H1 (cell line): ENCODE measurements around the gene GTF2IRD1. TPM values are rescaled to one million over a fixed set of nuclear protein-coding genes. Genes with fewer than 3 reads are reported as not detected.

ENCODE experiments used
- CTCF ChIA-PET: fragments of 300-600 bp; sonication (Branson Sonifier 250); formaldehyde crosslinking; loops from one replicate; lab custom pipeline; 2021; ENCODE audit not compliant: partially characterized antibody; lab: Charles Lee
- POLR2A ChIA-PET: fragments of 300-600 bp; sonication (Branson Sonifier 250); formaldehyde crosslinking; loops from one replicate; lab custom pipeline; 2021; ENCODE audit warnings: inconsistent platforms; ENCODE audit not compliant: partially characterized antibody; lab: Charles Lee
- DNase-seq, 2 experiments: peaks; one replicate each; pipeline versions ENCODE4 v3.0.0 to v3.0.0-alpha.2; 2010 to 2022; ENCODE audit warnings: low spot score in 2 of 2, low read depth in 1 of 2, mixed read lengths in 1 of 2
- FAIRE-seq: peaks from 2 replicates; lab custom pipeline; 2011; peaks lifted over from hg19 to GRCh38; lab: Jason Lieb, UNC
- H2AFZ ChIP-seq: 2 replicates; pipeline ENCODE4 v1.8.1; 2012; ENCODE audit warnings: low read length, inconsistent platforms
- H2AK5ac ChIP-seq: 2 replicates; pipeline ENCODE4 v1.6.1; 2013; ENCODE audit warnings: low read depth, low read length
- H2BK120ac ChIP-seq: replicated peaks from 2 replicates; pipeline ENCODE3; 2013; ENCODE audit warnings: low read depth, low read length, inconsistent platforms
- H2BK12ac ChIP-seq: 2 replicates; pipeline ENCODE4 v1.6.1; 2013; ENCODE audit warnings: low read depth, low read length
- H2BK15ac ChIP-seq: 2 replicates; pipeline ENCODE4 v1.6.1; 2013; ENCODE audit warnings: low read length
- H2BK20ac ChIP-seq: 2 replicates; pipeline ENCODE4 v1.6.1; 2013; ENCODE audit warnings: low read length
- H2BK5ac ChIP-seq: 2 replicates; pipeline ENCODE4 v1.6.1; 2013; ENCODE audit warnings: low read depth, low read length
- H3K14ac ChIP-seq: 2 replicates; pipeline ENCODE4 v1.6.1; 2013; ENCODE audit warnings: inconsistent platforms; ENCODE audit not compliant: insufficient read length
- H3K18ac ChIP-seq: 2 replicates; pipeline ENCODE4 v1.6.1; 2013; ENCODE audit warnings: low read length; ENCODE audit errors: extremely low read depth
- H3K23ac ChIP-seq: 2 replicates; pipeline ENCODE4 v1.6.1; 2013; ENCODE audit warnings: inconsistent platforms; ENCODE audit not compliant: insufficient read length
- H3K23me2 ChIP-seq: 2 replicates; pipeline ENCODE4 v1.6.1; 2013; ENCODE audit warnings: low read depth, low read length
- H3K27ac ChIP-seq: 2 replicates; pipeline ENCODE4 v1.6.1; 2011; ENCODE audit warnings: low read depth, low read length, inconsistent platforms
- H3K27me3 ChIP-seq, 4 experiments: replicated peaks in 1 of 4; 1 replicate in 1 of 4; 2 replicates in 3 of 4; pipeline versions ENCODE4 v1.6.1 to v1.8.1; 2011 to 2013; ENCODE audit warnings: low read length in 3 of 4, mild to moderate bottlenecking in 3 of 4, inconsistent platforms in 2 of 4, mixed read lengths in 2 of 4, moderate library complexity in 1 of 4; ENCODE audit not compliant: control insufficient read depth in 3 of 4, insufficient read depth in 3 of 4; ENCODE audit errors: extremely low read depth in 1 of 4
- H3K36me3 ChIP-seq, 4 experiments: 2 replicates each; pipeline versions ENCODE4 v1.6.1 to v1.8.1; 2011 to 2013; ENCODE audit warnings: mild to moderate bottlenecking in 4 of 4, low read length in 3 of 4, moderate library complexity in 2 of 4, control low read depth in 1 of 4, inconsistent platforms in 1 of 4; ENCODE audit not compliant: insufficient read depth in 4 of 4, control insufficient read depth in 2 of 4
- H3K4ac ChIP-seq: replicated peaks from 2 replicates; pipeline ENCODE3; 2013; ENCODE audit warnings: low read length, low read depth, mixed read lengths, inconsistent platforms; ENCODE audit not compliant: insufficient read length
- H3K4me1 ChIP-seq, 4 experiments: replicated peaks in 1 of 4; 1 replicate in 1 of 4; 2 replicates in 3 of 4; pipeline versions ENCODE4 v1.6.1 to v1.8.1; 2011 to 2013; ENCODE audit warnings: low read length in 3 of 4, inconsistent platforms in 2 of 4, mixed read lengths in 1 of 4; ENCODE audit not compliant: insufficient read depth in 4 of 4, control insufficient read depth in 3 of 4
- H3K4me2 ChIP-seq, 2 experiments: 2 replicates each; pipeline versions ENCODE4 v1.6.1 to v1.8.1; 2011 to 2013; ENCODE audit warnings: low read depth in 2 of 2, low read length in 2 of 2, control low read depth in 1 of 2, inconsistent platforms in 1 of 2, mild to moderate bottlenecking in 1 of 2; ENCODE audit not compliant: insufficient read depth in 1 of 2
- H3K4me3 ChIP-seq, 4 experiments: fragments of 200-600, 300-600 bp in 1 of 4; sonication (generic), shearing (Covaris generic), sonication (Bioruptor Twin) in 1 of 4; 2 replicates each; pipeline versions ENCODE4 v1.5.1 to v1.8.1; 2011 to 2016; ENCODE audit warnings: low read length in 4 of 4, low read depth in 3 of 4, control low read depth in 2 of 4, inconsistent platforms in 2 of 4, mild to moderate bottlenecking in 2 of 4, mixed read lengths in 1 of 4, moderate library complexity in 1 of 4; ENCODE audit not compliant: insufficient read depth in 2 of 4; ENCODE audit errors: extremely low read depth in 1 of 4
- H3K56ac ChIP-seq: replicated peaks from 2 replicates; pipeline ENCODE3; 2013; ENCODE audit warnings: low read depth, mild to moderate bottlenecking, mixed read lengths, low read length, inconsistent platforms; ENCODE audit not compliant: insufficient read length
- H3K79me1 ChIP-seq: 2 replicates; pipeline ENCODE4 v1.6.1; 2013; ENCODE audit warnings: low read depth, low read length, control low read depth
- H3K79me2 ChIP-seq, 2 experiments: 2 replicates each; pipeline versions ENCODE4 v1.6.1 to v1.8.1; 2012 to 2013; ENCODE audit warnings: low read length in 2 of 2, mild to moderate bottlenecking in 2 of 2, inconsistent platforms in 1 of 2; ENCODE audit not compliant: insufficient read depth in 2 of 2, control insufficient read depth in 1 of 2
- H3K9ac ChIP-seq, 4 experiments: replicated peaks in 1 of 4; 1 replicate in 1 of 4; 2 replicates in 3 of 4; pipeline versions ENCODE4 v1.6.1 to v1.8.1; 2011 to 2013; ENCODE audit warnings: low read depth in 3 of 4, low read length in 3 of 4, control low read depth in 2 of 4, mild to moderate bottlenecking in 2 of 4, moderate library complexity in 2 of 4, inconsistent platforms in 1 of 4; ENCODE audit errors: extremely low read depth in 1 of 4
- H3K9me3 ChIP-seq, 2 experiments: 2 replicates each; pipeline versions ENCODE4 v1.6.1 to v1.8.1; 2012 to 2013; ENCODE audit warnings: mild to moderate bottlenecking in 2 of 2, moderate library complexity in 2 of 2, control low read depth in 1 of 2, inconsistent platforms in 1 of 2, low read depth in 1 of 2, low read length in 1 of 2, mixed read lengths in 1 of 2; ENCODE audit not compliant: insufficient read depth in 2 of 2
- H4K20me1 ChIP-seq, 2 experiments: replicated peaks in 1 of 2; 2 replicates each; pipeline versions ENCODE3 to v1.8.1; 2011 to 2013; ENCODE audit warnings: inconsistent platforms in 2 of 2, low read length in 2 of 2, mild to moderate bottlenecking in 1 of 2; ENCODE audit not compliant: insufficient read depth in 2 of 2, control insufficient read depth in 1 of 2
- H4K5ac ChIP-seq: 2 replicates; pipeline ENCODE4 v1.6.1; 2013; ENCODE audit warnings: low read length, low read depth, mixed read lengths, inconsistent platforms; ENCODE audit not compliant: insufficient read length
- H4K8ac ChIP-seq: 2 replicates; pipeline ENCODE4 v1.8.0; 2013; ENCODE audit warnings: mild to moderate bottlenecking, moderate library complexity, low read length, inconsistent platforms; ENCODE audit not compliant: insufficient read depth; ENCODE audit errors: extremely low read depth
- H4K91ac ChIP-seq: replicated peaks from 2 replicates; pipeline ENCODE3; 2013; ENCODE audit warnings: low read length, mixed read lengths, inconsistent platforms; ENCODE audit not compliant: insufficient read length
- BCL11A ChIP-seq, 2 experiments: IDR thresholded peaks; one replicate each; pipeline ENCODE4 v1.6.1; 2011; ENCODE audit warnings: low read depth in 2 of 2, low read length in 2 of 2, mild to moderate bottlenecking in 2 of 2
- CBX8 ChIP-seq: fragments of 300-800, 300-1000 bp; sonication (generic); IDR thresholded peaks from 2 replicates; pipeline ENCODE4 v1.7.1; 2016; ENCODE audit warnings: low read depth, low read length, borderline replicate concordance
- CTCF ChIP-seq, 3 experiments: IDR thresholded peaks; 1 replicate in 2 of 3; 2 replicates in 1 of 3; pipeline versions ENCODE4 v1.5.1 to v1.6.1; 2011; ENCODE audit warnings: low read length in 3 of 3, mild to moderate bottlenecking in 3 of 3, inconsistent platforms in 2 of 3, low read depth in 1 of 3, moderate library complexity in 1 of 3; ENCODE audit not compliant: insufficient read depth in 1 of 3; ENCODE audit errors: control extremely low read depth in 1 of 3
- JUN ChIP-seq: IDR thresholded peaks from 2 replicates; pipeline ENCODE4 v1.6.1; 2011; ENCODE audit warnings: low read depth, mild to moderate bottlenecking, improper control_type of control experiment, low read length
- MAX ChIP-seq: IDR thresholded peaks from 2 replicates; pipeline ENCODE4 v1.6.1; 2012; ENCODE audit warnings: inconsistent platforms
- SAP30 ChIP-seq: fragments of 300-600 bp; sonication (generic); IDR thresholded peaks from 2 replicates; pipeline ENCODE4 v1.7.1; 2012; ENCODE audit warnings: low read length, moderate library complexity, mild to moderate bottlenecking, inconsistent platforms; ENCODE audit not compliant: insufficient read depth, insufficient replicate concordance
- SP4 ChIP-seq: IDR thresholded peaks from 2 replicates; pipeline ENCODE4 v1.6.1; 2012; ENCODE audit warnings: low read length, inconsistent platforms
- SUZ12 ChIP-seq: fragments of 200-600 bp; sonication (generic); IDR thresholded peaks from 2 replicates; pipeline ENCODE4 v1.6.1; 2012; ENCODE audit warnings: mild to moderate bottlenecking, inconsistent platforms, low read length, moderate library complexity, mixed read lengths
- TAF1 ChIP-seq: IDR thresholded peaks from 2 replicates; pipeline ENCODE4 v1.6.1; 2011; ENCODE audit warnings: mild to moderate bottlenecking, low read depth, low read length
- TCF12 ChIP-seq: IDR thresholded peaks from 2 replicates; pipeline ENCODE4 v1.6.1; 2011; ENCODE audit warnings: low read depth, mild to moderate bottlenecking, low read length
- YY1 ChIP-seq: IDR thresholded peaks from 2 replicates; pipeline ENCODE4 v1.6.1; 2011; ENCODE audit warnings: low read depth, mild to moderate bottlenecking, low read length
- ZNF274 ChIP-seq: IDR thresholded peaks from 2 replicates; pipeline ENCODE4 v1.7.0; 2012; ENCODE audit warnings: low read length, borderline replicate concordance; ENCODE audit errors: extremely low read depth
- WGBS, 2 experiments: shearing (Covaris generic) in 1 of 2; methylation state at CpG; one replicate each; pipeline versions ENCODE4 v1.1.6 to v1.1.7; 2013 to 2015; ENCODE audit warnings: low lambda C conversion rate in 2 of 2, mixed read lengths in 2 of 2, inconsistent platforms in 1 of 2, low coverage in 1 of 2, missing lambda C conversion rate in 1 of 2; ENCODE audit not compliant: insufficient replicate concordance in 2 of 2, insufficient coverage in 1 of 2, insufficient read length in 1 of 2; ENCODE audit errors: extremely low coverage in 1 of 2, missing lambda C conversion rate in 1 of 2; 5-methylcytosine and 5-hydroxymethylcytosine counted together
- polyA plus RNA-seq, 7 experiments: library from polyadenylated mRNA; depleted of rRNA in 3 of 7; stranded (reverse) in 5 of 7; unstranded in 2 of 7; fragments of >200 nt in 5 of 7; fragments of 200-250 nt in 2 of 7; gene quantifications; 1 replicate in 5 of 7; 2 replicates in 1 of 7; 4 replicates in 1 of 7; pipeline versions ENCODE4 v1.2.1 to v1.2.3, GENCODE V29; 2011 to 2013; ENCODE audit warnings: missing spikeins in 2 of 7, mixed read lengths in 2 of 7
- total RNA-seq: library from RNA; stranded (reverse); fragmentation: NEBNext Ultra II Directional; extraction: Animal tissue kit (Norgen Biotek cat#: 25700); gene quantifications from 2 replicates; pipeline ENCODE4 v1.2.1, GENCODE V29; 2021

The GTF2IRD1 gene
- total and polyA plus RNA-seq, 2 of the 8 experiments (the other 6 are each of a cell fraction or from before 2014, with no cell fraction given), result 27.4 to 45.4 TPM

GRCh38 chr7:74496272-74496671 is 42.6 kb downstream of the GTF2IRD1 start:
- Histone ChIP-seq H4K8ac (no peak overlapping the region), H3K9ac (no peak overlapping the region), H2BK20ac (no peak overlapping the region), H3K4me2 (no peak overlapping the region), H2BK12ac (peak overlapping the region; percentile 70; the same call in 1 of the 2 replicates), H3K14ac (no peak overlapping the region), H3K36me3 (no peaks in the 10 kb centered on the region), H3K18ac (no peak overlapping the region), H3K79me2 (peaks cover 0 to 40% of the 10 kb centered on the region in 2 experiments; a peak in 1 of 4 replicates), H3K4me1 (peaks cover 0 to 6% (median 0%) of the 10 kb centered on the region in 4 experiments; a peak in 2 of 7 replicates), H4K91ac (peak overlapping the region; percentile 68), H2BK15ac (no peak overlapping the region), H3K9me3 (no peaks in the 10 kb centered on the region), H3K4ac (no peak overlapping the region), H2BK120ac (no peak overlapping the region), H2AFZ (no peak overlapping the region), H2BK5ac (no peak overlapping the region), H4K5ac (no peak overlapping the region), H3K79me1 (peaks cover 14% of the 10 kb centered on the region), H3K23me2 (peaks cover 6% of the 10 kb centered on the region), H3K27ac (no peak overlapping the region), H3K4me3 (no peak overlapping the region), H3K23ac (no peak overlapping the region), H2AK5ac (no peak overlapping the region; the same call in 1 of the 2 replicates), H4K20me1 (peaks cover 5 to 23% of the 10 kb centered on the region in 2 experiments), H3K27me3 (no peaks in the 10 kb centered on the region; a peak in 1 of 7 replicates), H3K56ac (no peak overlapping the region)
- ChIA-PET CTCF (interaction anchor here (1.0 to 1.3 kb wide), 2 partner anchors 9 to 46 kb away, joined by 3 to 4 read pairs; no protein-coding TSS in a partner anchor), POLR2A (no interaction called here)
- no peak for DNase-seq
- WGBS, 2 experiments, result 87% methylated on average over 6 of the region's 6 CpGs; no CpG with 5 or more reads in 1 of the 2 experiments
- no peak for FAIRE-seq
- TF ChIP-seq SAP30 (no peak), BCL11A (IDR thresholded peaks at IDR 0.05; ENCODE audit: low read depth in 2 of 2, low read length in 2 of 2) (no peak), TCF12 (no peak), MAX (no peak), TAF1 (no peak), ZNF274 (no peak), JUN (no peak), CTCF (IDR thresholded peaks at IDR 0.05; ENCODE audit: control extremely low read depth in 1 of 3, insufficient read depth in 1 of 3, low read depth in 1 of 3, low read length in 3 of 3) (no peak), SUZ12 (no peak), CBX8 (no peak), SP4 (no peak), YY1 (no peak)
